SK-N-SH (cell line): ENCODE data around the gene ANKRD1. TPM values are rescaled to one million over a fixed set of nuclear protein-coding genes. Genes with fewer than 3 reads are reported as not detected.

ENCODE experiments used
- CTCF ChIA-PET: fragments of 300-600, 350-600 bp; formaldehyde crosslinking; extraction: SDS; loops from one replicate; lab custom pipeline; 2021; lab: Yijun Ruan, JAX
- POLR2A ChIA-PET: fragments of 350-600 bp; sonication (Branson Sonifier 250); formaldehyde crosslinking; extraction: SDS; loops from one replicate; lab custom pipeline; 2020; ENCODE audit warnings: antibody characterized with exemption, inconsistent platforms; lab: Yijun Ruan, JAX
- DNase-seq: peaks from one replicate; pipeline ENCODE4 v3.0.0; 2012
- H2AFZ ChIP-seq: fragments of 200-600 bp; sonication (generic); 2 replicates; pipeline ENCODE4 v1.8.1; 2016; ENCODE audit warnings: antibody characterized with exemption, mild to moderate bottlenecking, low read depth
- H3F3A ChIP-seq: fragments of 200-600 bp; sonication (generic); replicated peaks from 2 replicates; pipeline ENCODE3; 2016; ENCODE audit warnings: antibody characterized with exemption, mild to moderate bottlenecking; ENCODE audit not compliant: insufficient read depth
- H3K27ac ChIP-seq, 2 experiments: fragments of 200-500 bp in 1 of 2; fragments of 200-600 bp in 1 of 2; sonication (Bioruptor generic) in 1 of 2; sonication (generic), shearing (Covaris generic) in 1 of 2; 2 replicates each; pipeline versions ENCODE4 v1.5.1 to v1.6.1; 2014 to 2016; ENCODE audit warnings: low read depth in 2 of 2, inconsistent platforms in 1 of 2, low read length in 1 of 2, mild to moderate bottlenecking in 1 of 2, mixed read lengths in 1 of 2
- H3K27me3 ChIP-seq: fragments of 200-600 bp; sonication (generic), shearing (Covaris generic); 2 replicates; pipeline ENCODE4 v1.6.1; 2016; ENCODE audit warnings: mixed run types; ENCODE audit not compliant: insufficient read depth
- H3K36me3 ChIP-seq, 2 experiments: fragments of 200-500 bp in 1 of 2; fragments of 200-600 bp in 1 of 2; sonication (Bioruptor generic) in 1 of 2; sonication (generic) in 1 of 2; replicated peaks in 1 of 2; 2 replicates each; pipeline versions ENCODE3 to v1.5.1; 2014 to 2016; ENCODE audit warnings: low read length in 1 of 2, mild to moderate bottlenecking in 1 of 2; ENCODE audit not compliant: insufficient read depth in 2 of 2, control insufficient read depth in 1 of 2
- H3K4me1 ChIP-seq, 2 experiments: fragments of 200-500 bp in 1 of 2; fragments of 200-600 bp in 1 of 2; sonication (Bioruptor generic) in 1 of 2; sonication (generic), shearing (Covaris generic) in 1 of 2; 2 replicates each; pipeline versions ENCODE4 v1.5.1 to v1.6.1; 2014 to 2016; ENCODE audit warnings: low read depth in 1 of 2, low read length in 1 of 2, mixed run types in 1 of 2; ENCODE audit not compliant: insufficient read depth in 2 of 2, control insufficient read depth in 1 of 2
- H3K4me2 ChIP-seq: fragments of 200-600 bp; sonication (generic), shearing (Covaris generic); 2 replicates; pipeline ENCODE4 v1.6.1; 2017; ENCODE audit warnings: mixed run types
- H3K4me3 ChIP-seq, 2 experiments: fragments of 200-500 bp in 1 of 2; fragments of 200-600 bp in 1 of 2; sonication (Bioruptor generic) in 1 of 2; sonication (generic), shearing (Covaris generic) in 1 of 2; 2 replicates each; pipeline versions ENCODE4 v1.5.1 to v1.8.1; 2014 to 2016; ENCODE audit warnings: low read depth in 2 of 2, inconsistent platforms in 1 of 2, low read length in 1 of 2, mild to moderate bottlenecking in 1 of 2, mixed read lengths in 1 of 2, moderate library complexity in 1 of 2
- H3K79me2 ChIP-seq: fragments of 200-600 bp; sonication (generic); 2 replicates; pipeline ENCODE4 v1.8.1; 2017; ENCODE audit warnings: mild to moderate bottlenecking; ENCODE audit not compliant: insufficient read depth
- H3K9ac ChIP-seq: fragments of 200-600 bp; sonication (generic); 2 replicates; pipeline ENCODE4 v1.6.1; 2017; ENCODE audit warnings: mixed run types
- H3K9me2 ChIP-seq: fragments of 200-600 bp; sonication (generic); 2 replicates; pipeline ENCODE4 v1.6.1; 2017; ENCODE audit warnings: mixed run types
- H3K9me3 ChIP-seq: fragments of 200-600 bp; sonication (generic); 2 replicates; pipeline ENCODE4 v1.6.1; 2017; ENCODE audit warnings: mixed run types, mild to moderate bottlenecking, moderate library complexity
- H4K20me1 ChIP-seq: fragments of 200-600 bp; sonication (generic); 2 replicates; pipeline ENCODE4 v1.6.1; 2017; ENCODE audit warnings: mild to moderate bottlenecking, mixed run types; ENCODE audit not compliant: insufficient read depth
- CTCF ChIP-seq: fragments of 200-600 bp; sonication (generic); IDR thresholded peaks from 2 replicates; pipeline ENCODE4 v1.6.1; 2017; ENCODE audit warnings: antibody characterized with exemption, mild to moderate bottlenecking, moderate library complexity
- EZH2phosphoT487 ChIP-seq: fragments of 200-600 bp; sonication (generic); IDR thresholded peaks from 2 replicates; pipeline ENCODE4 v1.6.1; 2017; ENCODE audit warnings: low read depth, mixed run types, mild to moderate bottlenecking, antibody characterized with exemption, moderate library complexity, borderline replicate concordance
- GABPA ChIP-seq: IDR thresholded peaks from 2 replicates; pipeline ENCODE4 v1.4.0; 2012; ENCODE audit warnings: low read depth, mild to moderate bottlenecking
- JUND ChIP-seq: IDR thresholded peaks from 2 replicates; pipeline ENCODE4 v1.4.0; 2012
- MXI1 ChIP-seq: IDR thresholded peaks from 2 replicates; pipeline ENCODE4 v1.6.1; 2012; ENCODE audit warnings: mild to moderate bottlenecking, low read depth, low read length, improper control_type of control experiment
- RAD21 ChIP-seq: IDR thresholded peaks from 2 replicates; pipeline ENCODE4 v1.6.1; 2012; ENCODE audit warnings: mild to moderate bottlenecking, low read length
- RFX5 ChIP-seq: IDR thresholded peaks from 2 replicates; pipeline ENCODE4 v1.6.1; 2012; ENCODE audit warnings: mild to moderate bottlenecking, improper control_type of control experiment, low read length
- RXRA ChIP-seq: IDR thresholded peaks from 2 replicates; pipeline ENCODE4 v1.4.0; 2012; ENCODE audit warnings: low read depth, mild to moderate bottlenecking, borderline replicate concordance
- SMC3 ChIP-seq: IDR thresholded peaks from 2 replicates; pipeline ENCODE4 v1.6.1; 2012; ENCODE audit warnings: low read depth, low read length, improper control_type of control experiment
- TAF1 ChIP-seq: IDR thresholded peaks from 2 replicates; pipeline ENCODE4 v1.6.1; 2012; ENCODE audit warnings: low read depth, mild to moderate bottlenecking, low read length, moderate library complexity, borderline replicate concordance
- WGBS: methylation state at CpG from one replicate; pipeline ENCODE4 v1.1.6; 2017; ENCODE audit warnings: low lambda C conversion rate; 5-methylcytosine and 5-hydroxymethylcytosine counted together
- polyA plus RNA-seq, 3 experiments: library from polyadenylated mRNA; depleted of rRNA; stranded (reverse); fragments of >200 nt; gene quantifications; 2 replicates each; pipeline ENCODE4 v1.2.3, GENCODE V29; 2012
- small RNA-seq, 7 experiments: library from RNA; depleted of rRNA; stranded (forward); fragments of <200 nt; gene quantifications; one replicate each; pipeline ENCODE3, GENCODE V24; 2012

ANKRD1 gene
- polyA plus RNA-seq, 1 of the 3 experiments (the other 2 are of a cell fraction), result 41.7 TPM

- Histone ChIP-seq H4K20me1 (no peaks in the 10 kb centered on the region), H3K27ac (no peak overlapping the region), H3K9me3 (peaks cover 10% of the 10 kb centered on the region; the same call in 1 of the 2 replicates), H2AFZ (no peak overlapping the region), H3K9ac (no peak overlapping the region), H3F3A (no peaks in the 10 kb centered on the region), H3K27me3 (peaks cover 6% of the 10 kb centered on the region; the same call in 1 of the 2 replicates), H3K79me2 (no peaks in the 10 kb centered on the region), H3K36me3 (no peaks in the 10 kb centered on the region), H3K4me2 (no peak overlapping the region), H3K4me3 (no peak overlapping the region), H3K9me2 (no peaks in the 10 kb centered on the region), H3K4me1 (no peaks in the 10 kb centered on the region)
- no peak for TF ChIP-seq RFX5
- no peak for TF ChIP-seq RXRA
- no peak for TF ChIP-seq MXI1
- TF ChIP-seq EZH2phosphoT487, result no peak
- peak; percentile 67 for TF ChIP-seq CTCF
- TF ChIP-seq GABPA, result no peak
- DNase-seq, result no peak
- POLR2A ChIA-PET, result no interaction called here
- CTCF ChIA-PET, result interaction anchor here (0.6 to 4.0 kb wide), 17 partner anchors 11 to 1083 kb away, joined by 3 to 22 read pairs (median 3); no protein-coding TSS in a partner anchor
- 10% methylated on average over 3 of the region's 3 CpGs for WGBS
Observed at GRCh38 chr10:90865401-90865800, 55.5 kb downstream of the ANKRD1 start.

- no peak overlapping the region for H3K27ac ChIP-seq
- no peaks in the 10 kb centered on the region for H4K20me1 ChIP-seq
- DNase-seq, result peak; percentile 43
- ChIA-PET POLR2A (no interaction called here), CTCF (interaction anchor here (0.7 to 4.1 kb wide), 17 partner anchors 9 to 1209 kb away, joined by 3 to 15 read pairs (median 3); partner anchors contain the start of gene RPP30)
- no peak overlapping the region for H3K9ac ChIP-seq
- H3K4me3 ChIP-seq, result no peak overlapping the region; a peak in 1 of 4 replicates
- H3K9me2 ChIP-seq, result no peaks in the 10 kb centered on the region
- H3F3A ChIP-seq, result peaks cover 19% of the 10 kb centered on the region
- TF ChIP-seq SMC3 (peak; percentile 57), JUND (no peak), RAD21 (peak; percentile 78), TAF1 (no peak), CTCF (peak; percentile 97)
- H3K4me2 ChIP-seq, result no peak overlapping the region
- no peaks in the 10 kb centered on the region for H3K9me3 ChIP-seq
- H2AFZ ChIP-seq, result no peak overlapping the region
- peaks cover 0 to 8% of the 10 kb centered on the region in 2 experiments; a peak in 2 of 4 replicates for H3K4me1 ChIP-seq
- H3K79me2 ChIP-seq, result no peaks in the 10 kb centered on the region
- 8% methylated on average over 2 of the region's 2 CpGs for WGBS
- H3K27me3 ChIP-seq, result peaks cover 6% of the 10 kb centered on the region; the same call in 1 of the 2 replicates
- H3K36me3 ChIP-seq, result no peaks in the 10 kb centered on the region
Observed at GRCh38 chr10:90862908-90863514, 57.9 kb downstream of the ANKRD1 start.

Small RNAs within 50 kb of the gene (small RNA-seq; reads per million reads assigned to genes)
- gene RF00019 (0 reads per million in 7 experiments), gene RNU6-740P (0 reads per million in 7 experiments)

Other genes starting within 250 kb of the ANKRD1 start
- gene HTR7, start 63.0 kb downstream of the ANKRD1 start, polyA plus RNA-seq (2012; rRNA removed), result 0.16 and 0.24 TPM in 2 replicates
- 16.7 and 18.6 TPM in 2 replicates for gene RPP30, start 49.1 kb downstream of the ANKRD1 start, polyA plus RNA-seq (2012; rRNA removed)